Lower leg skin (tissue), 4 donors: ENCODE measurements around the gene AMH. TPM values are rescaled to one million over a fixed set of nuclear protein-coding genes. Genes with fewer than 3 reads are reported as not detected.

Experiments used
- DNase-seq, 2 donors: peaks; one replicate each; pipeline ENCODE4 v3.0.0-alpha.2; 2019; ENCODE audit warnings: low spot score in 2 of 2
- H3K4me3 ChIP-seq: fragments of 200-600 bp; sonication (generic); 2 replicates; pipeline ENCODE4 v1.5.1; 2017; ENCODE audit warnings: mild to moderate bottlenecking, low read depth; ENCODE audit not compliant: poor library complexity, severe bottlenecking
- CTCF ChIP-seq, 3 donors: fragments of 450-650 bp; IDR thresholded peaks; one replicate each; pipeline ENCODE4 v1.5.1; 2016; ENCODE audit warnings: antibody characterized with exemption in 3 of 3, mild to moderate bottlenecking in 3 of 3, moderate library complexity in 2 of 3
- POLR2A ChIP-seq, 2 donors: fragments of 450-650 bp; IDR thresholded peaks; one replicate each; pipeline ENCODE4 v1.6.1; 2016 to 2017; ENCODE audit warnings: antibody characterized with exemption in 2 of 2, mild to moderate bottlenecking in 1 of 2, moderate library complexity in 1 of 2
- WGBS, 2 donors: methylation state at CpG; one replicate each; pipeline ENCODE4 v1.1.5; 2018; 5-methylcytosine and 5-hydroxymethylcytosine counted together
- intact Hi-C: fragments of 100-400 bp; cut with DNase I; formaldehyde crosslinking; loops from one replicate; pipeline ENCODE4 v1.15.0; 2023; ENCODE audit warnings: low total_unique reads
- total RNA-seq, 4 donors: library from RNA; depleted of rRNA; stranded (reverse); fragments of >200 nt; gene quantifications; one replicate each; pipeline ENCODE4 v1.1.0, GENCODE V29; 2016

Gene AMH
- total RNA-seq, 4 donors from 2014 or later, result 0.13 to 1.3 (median 1.2) TPM

- DNase-seq, result no peak
- intact Hi-C loops, result no loop called here
- 73 to 75% methylated on average over 4 of the region's 4 CpGs for WGBS, 2 donors
- no peak for TF ChIP-seq CTCF (IDR thresholded peaks at IDR 0.05)
- no peak for TF ChIP-seq POLR2A (IDR thresholded peaks at IDR 0.05)
- H3K4me3 ChIP-seq, result no peak overlapping the region
These were observed 19.3 kb downstream of the AMH start for GRCh38 chr19:2268480-2268830.

- 1 to 2% methylated on average over 13 to 16 of the region's 19 CpGs for WGBS, 2 donors
- H3K4me3 ChIP-seq, result peak overlapping the region; percentile 27
- TF ChIP-seq CTCF (IDR thresholded peaks at IDR 0.05) (no peak), POLR2A (IDR thresholded peaks at IDR 0.05) (no peak)
- intact Hi-C loops, result no loop called here
- no peak for DNase-seq
These were observed 19.7 kb downstream of the AMH start for GRCh38 chr19:2268861-2269243.

- peak overlapping the region; percentile 100 for H3K4me3 ChIP-seq
- intact Hi-C loops, result loop anchor here (5.0 to 10.0 kb wide), 3 partner anchors 32 to 125 kb away; partner anchors contain the start of genes AP3D1, PLEKHJ1 and SF3A2
- DNase-seq, result peak; percentile 97 to 100
- 1% methylated on average over 64 to 66 of the region's 103 CpGs for WGBS, 2 donors
- TF ChIP-seq CTCF (IDR thresholded peaks at IDR 0.05) (peak in 1 of 3 donors; percentile 16), POLR2A (IDR thresholded peaks at IDR 0.05) (peak in 1 of 2 donors; percentile 100)
These were observed 20.4 kb downstream of the AMH start for GRCh38 chr19:2269244-2270156.

- H3K4me3 ChIP-seq, result peak overlapping the region; percentile 100
- 0 to 1% methylated on average over 17 to 30 of the region's 30 CpGs for WGBS, 2 donors
- TF ChIP-seq POLR2A (IDR thresholded peaks at IDR 0.05) (no peak), CTCF (IDR thresholded peaks at IDR 0.05) (no peak)
- intact Hi-C loops, result loop anchor here (5.0 to 10.0 kb wide), 3 partner anchors 33 to 125 kb away; partner anchors contain the start of genes AP3D1, PLEKHJ1 and SF3A2
- DNase-seq, result peak; percentile 62 to 93
These were observed 21.0 kb downstream of the AMH start for GRCh38 chr19:2270157-2270422.

GRCh38 chr19:2270423-2271233 lies 21.5 kb downstream of the AMH start:
- peak; percentile 76 to 98 for DNase-seq
- intact Hi-C loops, result loop anchor here (5.0 to 10.0 kb wide), 3 partner anchors 33 to 124 kb away; partner anchors contain the start of genes AP3D1, PLEKHJ1 and SF3A2
- WGBS, 2 donors, result 0% methylated on average over 39 to 79 of the region's 88 CpGs
- H3K4me3 ChIP-seq, result peak overlapping the region; percentile 100
- TF ChIP-seq POLR2A (IDR thresholded peaks at IDR 0.05), result no peak
- TF ChIP-seq CTCF (IDR thresholded peaks at IDR 0.05), result no peak
